Activated T-cell treated with anti-CD3 and anti-CD28 coated beads, Interleukin-2, amount 50 U/mL, for 72 hours (primary cell): ENCODE measurements around the gene ZSWIM3. TPM values are rescaled to one million over a fixed set of nuclear protein-coding genes. Genes with fewer than 3 reads are reported as not detected.

Experiments
- ATAC-seq, 2 donors: fragments of 150-1000 bp; cut with Tn5 transposase; replicated peaks in 1 of 2; 2 replicates each; pipeline ENCODE4 v1.10.0; 2021; ENCODE audit warnings: moderate library complexity in 2 of 2, mild to moderate bottlenecking in 1 of 2
- DNase-seq, 2 donors: peaks; one replicate each; pipeline ENCODE4 v3.0.0; 2021 to 2022; ENCODE audit warnings: mixed read lengths in 1 of 2
- H3K27ac Mint-ChIP-seq: one replicate; pipeline ENCODE4 v1.8.0; 2022; ENCODE audit warnings: mild to moderate bottlenecking, moderate library complexity, mixed read lengths
- H3K27me3 Mint-ChIP-seq: one replicate; pipeline ENCODE4 v1.8.0; 2022; ENCODE audit warnings: low read depth, mixed read lengths
- H3K36me3 Mint-ChIP-seq, 2 donors: one replicate each; pipeline ENCODE4 v1.8.0; 2022; ENCODE audit warnings: mixed read lengths in 2 of 2, mild to moderate bottlenecking in 1 of 2; ENCODE audit not compliant: insufficient read depth in 2 of 2
- H3K4me1 Mint-ChIP-seq: one replicate; pipeline ENCODE4 v1.8.0; 2022; ENCODE audit warnings: low read depth, mixed read lengths
- H3K4me3 Mint-ChIP-seq, 2 donors: one replicate each; pipeline ENCODE4 v1.8.0; 2022; ENCODE audit warnings: mild to moderate bottlenecking in 2 of 2, mixed read lengths in 2 of 2, moderate library complexity in 2 of 2
- H3K9me3 Mint-ChIP-seq, 2 donors: one replicate each; pipeline ENCODE4 v1.8.0; 2022; ENCODE audit warnings: mixed read lengths in 2 of 2
- total RNA-seq, 2 donors: library from RNA; stranded (reverse); gene quantifications; one replicate each; pipeline ENCODE4 v1.2.3, GENCODE V29; 2022

Gene ZSWIM3
- total RNA-seq, 2 donors from 2014 or later = 6.5 to 6.7 TPM

DNA sequence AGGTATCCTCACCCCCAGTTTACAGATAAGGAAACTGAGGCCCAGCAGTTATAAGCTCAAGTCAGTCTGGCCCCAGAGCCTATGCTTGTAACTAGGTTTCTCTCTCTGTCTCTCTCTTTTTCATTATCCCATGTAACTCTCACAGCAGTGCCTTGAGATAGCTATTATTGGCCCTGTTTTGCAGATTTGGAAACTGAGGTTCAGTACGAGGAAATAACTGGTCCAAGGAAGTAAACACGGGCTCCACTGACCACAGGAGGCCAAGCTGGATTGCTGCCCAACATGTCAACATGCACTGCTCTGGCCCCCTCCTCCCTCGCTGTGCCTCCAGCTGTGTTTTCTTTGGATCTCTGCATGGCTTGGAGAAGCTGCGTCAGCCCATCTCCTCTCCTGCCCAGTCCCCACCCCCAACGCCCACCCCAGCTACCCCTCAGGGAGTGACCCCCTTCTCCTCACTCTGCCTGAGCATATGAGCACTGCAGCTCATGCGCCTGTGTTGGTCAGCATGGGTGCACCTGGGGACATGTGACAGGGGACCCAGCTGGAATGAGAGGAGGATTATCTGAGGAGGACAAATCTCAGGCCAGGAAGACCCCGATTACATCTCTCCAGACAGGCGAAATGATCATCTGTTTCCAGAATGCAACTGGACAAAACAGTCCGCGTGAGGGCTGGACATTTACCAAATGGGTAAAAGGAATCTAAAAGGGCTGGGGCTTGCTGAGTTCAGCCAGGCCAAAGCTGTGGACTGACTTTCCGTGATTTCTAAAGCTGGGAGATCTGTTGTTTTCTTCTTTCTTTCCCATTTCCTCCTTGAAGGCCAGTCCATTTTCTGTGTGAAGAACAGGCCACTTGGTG, 62.4 kb downstream of the ZSWIM3 start:
- ATAC-seq = no peak

GRCh38 chr20:45920462-45921336, 63.3 kb downstream of the ZSWIM3 start:
- Mint-ChIP-seq H3K9me3 (no peaks in the 10 kb centered on the region), H3K4me1 (peaks cover 12% of the 10 kb centered on the region), H3K4me3 (no peak overlapping the region), H3K27ac (no peak overlapping the region), H3K27me3 (peaks cover 17% of the 10 kb centered on the region), H3K36me3 (no peaks in the 10 kb centered on the region)
- ATAC-seq (no peak), DNase-seq (no peak)

More for the DNA sequence above, 62.4 kb downstream of the ZSWIM3 start:
- no peak for DNase-seq
- Mint-ChIP-seq H3K4me1 (peaks cover 12% of the 10 kb centered on the region), H3K36me3 (no peaks in the 10 kb centered on the region), H3K27me3 (peaks cover 19% of the 10 kb centered on the region), H3K9me3 (no peaks in the 10 kb centered on the region), H3K4me3 (no peak overlapping the region), H3K27ac (no peak overlapping the region)

- no peak overlapping the region for H3K27ac Mint-ChIP-seq
Observed at GRCh38 chr20:45921337-45922189, 64.1 kb downstream of the ZSWIM3 start.

DNA sequence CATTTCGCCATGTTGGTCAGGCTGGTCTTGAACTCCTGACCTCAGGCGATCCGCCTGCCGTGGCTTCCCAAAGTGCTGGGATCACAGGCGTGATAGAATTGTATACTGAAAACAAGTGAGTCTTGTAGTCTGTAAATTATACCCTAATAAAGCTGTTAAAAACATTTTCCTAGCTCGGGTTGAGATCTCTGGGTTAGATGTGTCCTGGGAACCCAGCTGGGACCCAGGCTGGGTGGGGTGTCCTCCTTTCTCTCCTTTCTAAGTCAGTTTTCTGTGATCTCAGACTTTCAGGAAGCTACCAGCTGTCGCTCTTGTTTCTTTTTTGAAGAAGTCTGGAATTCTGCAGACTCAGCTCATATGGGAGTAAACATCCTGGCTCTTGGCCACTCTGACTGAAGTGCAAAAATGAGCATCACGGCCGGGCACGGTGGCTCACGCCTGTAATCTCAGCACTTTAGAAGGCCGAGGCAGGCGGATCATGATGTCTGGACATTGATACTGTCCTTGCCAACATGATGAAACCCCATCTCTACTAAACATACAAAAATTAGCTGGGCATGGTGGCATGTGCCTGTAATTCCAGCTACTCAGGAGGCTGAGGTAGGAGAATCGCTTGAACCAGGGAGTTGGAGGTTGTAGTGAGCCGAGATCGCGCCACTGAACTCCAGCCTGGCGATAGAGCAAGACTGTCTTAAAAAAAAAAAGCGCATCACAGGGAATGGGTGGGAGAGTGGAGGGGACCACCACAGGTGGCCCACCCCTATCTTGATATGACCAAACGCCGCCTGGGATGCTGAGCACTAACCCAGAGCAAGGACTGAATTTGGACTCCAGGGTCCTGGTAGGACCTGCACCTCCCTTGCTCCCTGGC, 67.2 kb downstream of the ZSWIM3 start:
- Mint-ChIP-seq H3K4me1 (peaks cover 12% of the 10 kb centered on the region), H3K27ac (no peak overlapping the region), H3K36me3 (no peaks in the 10 kb centered on the region), H3K4me3 (no peak overlapping the region), H3K9me3 (no peaks in the 10 kb centered on the region), H3K27me3 (peaks cover 11% of the 10 kb centered on the region)
- ATAC-seq (no peak), DNase-seq (no peak)

More at GRCh38 chr20:45921337-45922189, 64.1 kb downstream of the ZSWIM3 start:
- no peaks in the 10 kb centered on the region for H3K9me3 Mint-ChIP-seq
- peaks cover 11% of the 10 kb centered on the region for H3K27me3 Mint-ChIP-seq
- DNase-seq (no peak), ATAC-seq (peak; percentile 40 to 57)
- no peak overlapping the region for H3K4me3 Mint-ChIP-seq
- H3K4me1 Mint-ChIP-seq = peaks cover 12% of the 10 kb centered on the region
- H3K36me3 Mint-ChIP-seq = no peaks in the 10 kb centered on the region

- ATAC-seq (no peak), DNase-seq (no peak)
- peaks cover 3% of the 10 kb centered on the region for H3K27me3 Mint-ChIP-seq
- H3K27ac Mint-ChIP-seq = no peak overlapping the region
- H3K4me3 Mint-ChIP-seq = no peak overlapping the region
- peaks cover 12% of the 10 kb centered on the region for H3K4me1 Mint-ChIP-seq
- no peaks in the 10 kb centered on the region for H3K9me3 Mint-ChIP-seq
- H3K36me3 Mint-ChIP-seq = no peaks in the 10 kb centered on the region
Observed at GRCh38 chr20:45925821-45926506, 68.5 kb downstream of the ZSWIM3 start.

DNA sequence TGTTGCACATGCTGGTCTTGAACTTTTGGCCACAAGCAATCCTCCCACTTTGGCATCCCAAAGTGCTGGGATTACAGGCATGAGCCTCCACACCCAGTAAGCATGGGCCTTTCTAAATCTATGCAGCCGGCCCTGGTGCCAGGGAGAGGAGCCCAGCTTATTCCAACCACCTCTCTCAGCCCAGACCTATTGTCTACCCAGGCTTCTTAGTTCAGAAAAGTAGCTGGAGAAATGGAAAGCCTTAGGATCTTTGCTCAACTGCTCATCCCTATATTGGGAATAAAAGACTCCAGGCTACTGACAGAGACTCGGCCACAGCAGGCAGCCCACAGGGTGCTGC, 69.3 kb downstream of the ZSWIM3 start:
- H3K4me1 Mint-ChIP-seq = peaks cover 9% of the 10 kb centered on the region
- no peak for DNase-seq
- H3K36me3 Mint-ChIP-seq = no peaks in the 10 kb centered on the region
- H3K27me3 Mint-ChIP-seq = no peaks in the 10 kb centered on the region
- H3K9me3 Mint-ChIP-seq = no peaks in the 10 kb centered on the region
- H3K27ac Mint-ChIP-seq = no peak overlapping the region
- no peak overlapping the region for H3K4me3 Mint-ChIP-seq
- ATAC-seq = no peak

- peaks cover 5% of the 10 kb centered on the region for H3K4me1 Mint-ChIP-seq
- no peaks in the 10 kb centered on the region for H3K36me3 Mint-ChIP-seq
- no peak for ATAC-seq
- no peaks in the 10 kb centered on the region for H3K27me3 Mint-ChIP-seq
- H3K9me3 Mint-ChIP-seq = no peaks in the 10 kb centered on the region
- no peak overlapping the region for H3K27ac Mint-ChIP-seq
- no peak overlapping the region for H3K4me3 Mint-ChIP-seq
- no peak for DNase-seq
Observed at GRCh38 chr20:45927071-45927878, 69.9 kb downstream of the ZSWIM3 start.

Other genes with a start within 250 kb of the ZSWIM3 start
- gene WFDC10A, start 227.9 kb upstream of the ZSWIM3 start, total RNA-seq = not detected
- gene WFDC9, start 226.3 kb upstream of the ZSWIM3 start, total RNA-seq = not detected
- gene WFDC11, start 187.4 kb upstream of the ZSWIM3 start, total RNA-seq = not detected
- gene WFDC13, start 155.6 kb upstream of the ZSWIM3 start, total RNA-seq = not detected
- not detected for gene WFDC10B, start 152.6 kb upstream of the ZSWIM3 start, total RNA-seq
- gene SPINT4, start 135.3 kb upstream of the ZSWIM3 start, total RNA-seq = not detected
- under 1 TPM in 1 of 2 donors, not detected in 1; 0.67 TPM for gene WFDC3, start 65.7 kb upstream of the ZSWIM3 start, total RNA-seq
- 10 to 100 TPM; 35.0 to 36.3 TPM for gene DNTTIP1, start 65.7 kb upstream of the ZSWIM3 start, total RNA-seq
- 100 to 1,000 TPM; 171 to 197 TPM for gene UBE2C, start 45.0 kb upstream of the ZSWIM3 start, total RNA-seq
- under 1 TPM in 1 of 2 donors, not detected in 1; 0.49 TPM for gene TNNC2, start 30.3 kb upstream of the ZSWIM3 start, total RNA-seq
- gene SNX21, start 23.8 kb upstream of the ZSWIM3 start, total RNA-seq = 1 to 10 TPM; 1.8 to 2.4 TPM
- 10 to 100 TPM; 27.9 to 34.3 TPM for gene ACOT8, start 222 bp upstream of the ZSWIM3 start, total RNA-seq
- gene ZSWIM1, start 23.6 kb downstream of the ZSWIM3 start, total RNA-seq = 10 to 100 TPM; 11.4 to 13.9 TPM
- gene SPATA25, start 30.0 kb downstream of the ZSWIM3 start, total RNA-seq = under 1 TPM; 0.46 to 0.90 TPM
- gene NEURL2, start 33.6 kb downstream of the ZSWIM3 start, total RNA-seq = 1 to 10 TPM; 2.1 to 3.2 TPM
- 10 to 100 TPM; 37.0 to 59.1 TPM for gene CTSA, start 33.7 kb downstream of the ZSWIM3 start, total RNA-seq
- 10 to 100 TPM in 1 of 2 donors, 1 to 10 TPM in 1; 8.9 to 18.0 TPM for gene PLTP, start 54.5 kb downstream of the ZSWIM3 start, total RNA-seq
- gene PCIF1, start 77.1 kb downstream of the ZSWIM3 start, total RNA-seq = 10 to 100 TPM; 38.7 to 42.0 TPM
- gene ZNF335, start 114.6 kb downstream of the ZSWIM3 start, total RNA-seq = 10 to 100 TPM; 28.4 to 29.8 TPM
- gene MMP9, start 151.3 kb downstream of the ZSWIM3 start, total RNA-seq = under 1 TPM in 1 of 2 donors, not detected in 1; 0.14 TPM
- gene SLC12A5, start 171.6 kb downstream of the ZSWIM3 start, total RNA-seq = 1 to 10 TPM; 1.2 to 3.2 TPM
- 10 to 100 TPM; 18.2 to 19.2 TPM for gene NCOA5, start 232.3 kb downstream of the ZSWIM3 start, total RNA-seq